Trophoblast cell (in vitro differentiated cells and primary cell): Measurements from ENCODE around the gene GYS1. TPM values are rescaled to one million over a fixed set of nuclear protein-coding genes. Genes with fewer than 3 reads are reported as not detected.
"Not testable (repeated sequence)": the region's sequence is repeated elsewhere in the genome, so short reads cannot be mapped to it uniquely, and the experiment has no call there.

Source experiments
- DNase-seq, 2 donors: peaks; one replicate each; pipeline ENCODE4 v3.0.0-alpha.2; 2016
- H2AFZ ChIP-seq: 2 replicates; pipeline ENCODE4 v1.6.1; 2013; ENCODE audit warnings: low read length, moderate library complexity, mild to moderate bottlenecking; ENCODE audit not compliant: insufficient read depth, poor library complexity
- H2AK5ac ChIP-seq: 2 replicates; pipeline ENCODE4 v1.6.1; 2013; ENCODE audit warnings: mild to moderate bottlenecking, low read length
- H2BK120ac ChIP-seq: 2 replicates; pipeline ENCODE4 v1.6.1; 2013; ENCODE audit warnings: low read length, mild to moderate bottlenecking, moderate library complexity; ENCODE audit not compliant: insufficient read depth, poor library complexity
- H2BK12ac ChIP-seq: 2 replicates; pipeline ENCODE4 v1.6.1; 2013; ENCODE audit warnings: mild to moderate bottlenecking, low read length, moderate library complexity
- H2BK5ac ChIP-seq: 2 replicates; pipeline ENCODE4 v1.6.1; 2013; ENCODE audit warnings: low read length, low read depth, moderate library complexity, mild to moderate bottlenecking; ENCODE audit not compliant: poor library complexity
- H3K14ac ChIP-seq: 2 replicates; pipeline ENCODE4 v1.6.1; 2013; ENCODE audit warnings: mild to moderate bottlenecking, low read length
- H3K18ac ChIP-seq: 2 replicates; pipeline ENCODE4 v1.6.1; 2013; ENCODE audit warnings: mild to moderate bottlenecking, low read length
- H3K23ac ChIP-seq: 2 replicates; pipeline ENCODE4 v1.6.1; 2013; ENCODE audit warnings: low read length
- H3K27ac ChIP-seq: 2 replicates; pipeline ENCODE4 v1.5.1; 2013; ENCODE audit warnings: low read depth, mild to moderate bottlenecking, inconsistent platforms, low read length, moderate library complexity
- H3K27me3 ChIP-seq: 2 replicates; pipeline ENCODE4 v1.6.1; 2013; ENCODE audit warnings: inconsistent platforms, mild to moderate bottlenecking, low read length, moderate library complexity; ENCODE audit not compliant: insufficient read depth
- H3K36me3 ChIP-seq, 2 experiments: 1 replicate in 1 of 2; 2 replicates in 1 of 2; pipeline ENCODE4 v1.6.1; 2013; ENCODE audit warnings: low read length in 2 of 2, mild to moderate bottlenecking in 2 of 2, moderate library complexity in 1 of 2; ENCODE audit not compliant: insufficient read depth in 2 of 2, control insufficient read depth in 1 of 2
- H3K4ac ChIP-seq: 2 replicates; pipeline ENCODE4 v1.6.1; 2013; ENCODE audit warnings: low read depth, mild to moderate bottlenecking, low read length, moderate library complexity
- H3K4me1 ChIP-seq, 2 experiments: 1 replicate in 1 of 2; 2 replicates in 1 of 2; pipeline ENCODE4 v1.6.1; 2013; ENCODE audit warnings: low read length in 2 of 2, mild to moderate bottlenecking in 2 of 2, moderate library complexity in 1 of 2; ENCODE audit not compliant: insufficient read depth in 2 of 2, control insufficient read depth in 1 of 2
- H3K4me2 ChIP-seq: 2 replicates; pipeline ENCODE4 v1.6.1; 2013; ENCODE audit warnings: inconsistent platforms, mild to moderate bottlenecking, low read length, moderate library complexity
- H3K4me3 ChIP-seq: 2 replicates; pipeline ENCODE4 v1.5.1; 2013; ENCODE audit warnings: mild to moderate bottlenecking, low read depth, low read length, inconsistent platforms
- H3K79me1 ChIP-seq: one replicate; pipeline ENCODE4 v1.6.1; 2013; ENCODE audit warnings: low read length
- H3K79me2 ChIP-seq: 2 replicates; pipeline ENCODE4 v1.6.1; 2013; ENCODE audit warnings: low read length, mild to moderate bottlenecking; ENCODE audit not compliant: control insufficient read depth, insufficient read depth, poor library complexity
- H3K9ac ChIP-seq: 2 replicates; pipeline ENCODE4 v1.6.1; 2013; ENCODE audit warnings: mild to moderate bottlenecking, low read length
- H3K9me3 ChIP-seq: 2 replicates; pipeline ENCODE4 v1.6.1; 2013; ENCODE audit warnings: low read depth, mild to moderate bottlenecking, control low read depth, inconsistent platforms, low read length; ENCODE audit not compliant: insufficient read depth
- H4K12ac ChIP-seq: 2 replicates; pipeline ENCODE4 v1.6.1; 2013; ENCODE audit warnings: low read depth, mild to moderate bottlenecking, low read length, moderate library complexity
- H4K8ac ChIP-seq: 2 replicates; pipeline ENCODE4 v1.6.1; 2013; ENCODE audit warnings: low read depth, mild to moderate bottlenecking, low read length, moderate library complexity
- H4K91ac ChIP-seq: one replicate; pipeline ENCODE4 v1.6.1; 2013; ENCODE audit warnings: low read depth, mild to moderate bottlenecking, low read length, moderate library complexity
- WGBS: extraction: QIAGEN DNeasy Blood & Tissue Kit; methylation state at CpG from one replicate; pipeline ENCODE4 v1.1.7; 2013; ENCODE audit warnings: missing lambda C conversion rate; ENCODE audit not compliant: insufficient read length, insufficient coverage; ENCODE audit errors: extremely low coverage; 5-methylcytosine and 5-hydroxymethylcytosine counted together
- polyA plus RNA-seq: library from polyadenylated mRNA; stranded (reverse); fragments of 200-250 nt; gene quantifications from 2 replicates; pipeline ENCODE4 v1.2.3, GENCODE V29; 2013

The GYS1 gene
- polyA plus RNA-seq: 64.3 and 68.6 TPM in 2 replicates

DNA sequence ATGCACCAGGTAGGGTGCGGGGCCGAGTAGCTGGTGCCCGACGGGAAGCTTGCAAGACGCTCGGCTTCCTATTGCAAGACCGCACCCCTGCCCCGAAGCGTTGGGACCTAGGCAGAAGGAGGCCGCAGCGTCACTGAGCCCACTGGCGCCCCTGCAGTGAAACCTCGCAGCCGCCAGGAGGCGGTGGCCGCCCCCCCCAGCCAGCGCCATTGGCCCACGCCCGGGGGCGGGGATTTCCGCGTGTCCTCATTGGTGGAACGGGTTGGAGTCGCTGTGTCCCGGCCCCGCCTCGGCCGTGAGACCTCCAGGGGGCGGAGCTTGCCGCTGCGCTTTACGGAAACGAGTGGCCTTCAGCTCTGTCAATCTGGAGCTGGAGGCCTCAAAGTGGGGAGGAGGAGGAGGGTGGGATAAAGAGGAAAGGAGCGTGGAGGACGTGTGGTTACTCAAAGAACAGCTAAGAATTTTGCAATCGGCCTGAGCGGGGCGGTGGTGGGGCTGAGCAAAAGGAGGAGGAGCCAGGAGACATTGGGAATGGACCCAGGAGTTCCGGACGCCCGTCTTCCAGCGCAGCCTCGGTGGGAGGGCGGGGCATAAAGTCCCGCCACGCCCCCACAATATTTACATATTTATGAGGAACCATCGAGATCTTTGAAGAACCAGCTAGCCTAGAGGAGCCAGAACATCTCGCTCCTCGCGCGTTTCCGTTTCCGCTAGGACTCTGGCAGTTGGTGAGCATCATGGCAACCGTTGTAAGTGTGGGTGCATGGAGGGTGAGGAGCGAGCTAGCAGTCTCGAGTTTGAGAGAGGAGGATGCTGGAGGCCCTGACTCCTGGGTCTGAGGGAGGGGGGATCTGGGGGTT, at the start of gene GYS1, which contains the start of gene RUVBL2:
Gene GYS1 (minus strand): TSS at position 135 of the 860 bp plus-strand sequence. CDS start 197 bp downstream, outside the sequence.
Gene RUVBL2 (plus strand): TSS at position 713 of the 860 bp plus-strand sequence. CDS start 25 bp downstream, at position 738.
- H3K4me1 ChIP-seq: peaks cover 21 to 28% of the 10 kb centered on the region in 2 experiments
- no peaks in the 10 kb centered on the region for H3K9me3 ChIP-seq
- DNase-seq: peak; percentile 100
- H3K4me3 ChIP-seq: peak within 1 kb of the TSS; percentile 91
- H2AFZ ChIP-seq: peak within 1 kb of the TSS; percentile 58
- H3K9ac ChIP-seq: peak within 1 kb of the TSS; percentile 91
- peaks cover 17% of the 10 kb centered on the region for H3K79me1 ChIP-seq
- H4K12ac ChIP-seq: peak within 1 kb of the TSS; percentile 68
- H3K27ac ChIP-seq: peak within 1 kb of the TSS; percentile 70
- peak within 1 kb of the TSS; percentile 80 for H3K14ac ChIP-seq
- no CpG with 5 or more reads among the region's 56 CpGs for WGBS
- peak within 1 kb of the TSS; percentile 69 for H2BK120ac ChIP-seq
- H3K79me2 ChIP-seq: peaks cover 18% of the 10 kb centered on the region
- H3K36me3 ChIP-seq: peaks cover 14 to 19% of the 10 kb centered on the region in 2 experiments
- H2AK5ac ChIP-seq: peak within 1 kb of the TSS; percentile 49
- no peaks in the 10 kb centered on the region for H3K27me3 ChIP-seq
- peak within 1 kb of the TSS; percentile 4 for H2BK12ac ChIP-seq
- H3K23ac ChIP-seq: peak within 1 kb of the TSS; percentile 50
- H3K4me2 ChIP-seq: peak within 1 kb of the TSS; percentile 86
- H3K4ac ChIP-seq: peak within 1 kb of the TSS; percentile 96
- peak within 1 kb of the TSS; percentile 87 for H4K8ac ChIP-seq
- H4K91ac ChIP-seq: peak within 1 kb of the TSS; percentile 80
- H2BK5ac ChIP-seq: peak within 1 kb of the TSS; percentile 73
- H3K18ac ChIP-seq: peak within 1 kb of the TSS; percentile 64

DNA sequence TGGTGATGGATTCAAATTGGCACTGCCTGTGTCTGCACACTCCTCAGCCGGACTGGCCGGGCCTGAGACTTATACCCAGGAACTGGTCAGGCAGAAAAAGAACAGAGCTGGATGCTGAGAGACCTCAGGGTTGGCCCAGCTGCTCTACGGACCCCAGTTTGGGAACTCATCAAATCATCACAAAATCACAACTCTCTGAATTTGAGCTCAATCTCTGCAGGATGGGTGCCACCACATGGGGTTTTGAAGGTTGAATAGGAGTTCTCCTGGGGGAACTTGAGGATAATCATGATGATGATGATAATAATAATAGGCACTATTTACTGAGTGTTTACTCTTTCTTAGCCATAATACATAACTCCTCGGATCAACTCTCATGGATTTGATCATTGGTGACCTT, 49.6 kb upstream of the GYS1 start:
- H4K8ac ChIP-seq, H3K79me1 ChIP-seq, H3K27ac ChIP-seq, H4K91ac ChIP-seq, H3K9me3 ChIP-seq, H3K23ac ChIP-seq, H3K9ac ChIP-seq, DNase-seq, H3K18ac ChIP-seq, H2AK5ac ChIP-seq, H3K14ac ChIP-seq, H3K4me1 ChIP-seq, H3K4me2 ChIP-seq, H2BK120ac ChIP-seq, H4K12ac ChIP-seq, H3K27me3 ChIP-seq, H2BK12ac ChIP-seq, H3K4me3 ChIP-seq, H2AFZ ChIP-seq, H3K4ac ChIP-seq, H2BK5ac ChIP-seq, H3K36me3 ChIP-seq, H3K79me2 ChIP-seq: not testable (repeated sequence)
- WGBS: no CpG with 5 or more reads among the region's 4 CpGs

DNA sequence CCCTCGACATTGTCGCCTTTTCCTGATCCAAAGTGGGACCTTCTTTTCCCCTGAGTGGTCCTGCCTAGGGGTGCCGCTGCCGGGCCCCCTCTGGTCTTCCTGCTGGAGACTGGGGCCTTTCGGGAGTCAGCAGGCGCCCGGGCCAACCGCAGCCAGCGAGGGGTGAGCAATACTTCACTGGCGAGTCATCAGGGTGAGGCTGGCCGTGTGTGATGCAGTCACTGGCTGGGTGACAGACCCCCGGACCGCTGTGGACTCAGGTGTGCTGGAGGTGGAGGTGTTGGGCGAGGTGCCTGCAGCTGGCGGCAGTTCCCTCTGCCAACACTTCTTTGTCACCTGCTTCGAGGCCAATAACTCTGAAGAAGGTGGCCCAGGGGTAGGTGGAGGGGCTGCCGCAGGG, 49.1 kb upstream of the GYS1 start:
- no peak overlapping the region for H3K9ac ChIP-seq
- H3K18ac ChIP-seq: no peak overlapping the region
- no peak overlapping the region for H3K4me2 ChIP-seq
- H2BK120ac ChIP-seq: no peak overlapping the region
- DNase-seq: no peak
- H3K79me2 ChIP-seq: no peaks in the 10 kb centered on the region
- H3K4ac ChIP-seq: no peak overlapping the region
- no peak overlapping the region for H3K23ac ChIP-seq
- no peak overlapping the region for H2BK12ac ChIP-seq
- no peak overlapping the region for H3K27ac ChIP-seq
- no peak overlapping the region for H4K8ac ChIP-seq
- H3K14ac ChIP-seq: no peak overlapping the region
- H3K4me3 ChIP-seq: no peak overlapping the region
- WGBS: no CpG with 5 or more reads among the region's 17 CpGs
- H4K91ac ChIP-seq: no peak overlapping the region
- no peak overlapping the region for H2AFZ ChIP-seq
- no peaks in the 10 kb centered on the region for H3K27me3 ChIP-seq
- H4K12ac ChIP-seq: no peak overlapping the region
- no peaks in the 10 kb centered on the region for H3K36me3 ChIP-seq
- H2AK5ac ChIP-seq: no peak overlapping the region
- H3K4me1 ChIP-seq: no peaks in the 10 kb centered on the region
- no peaks in the 10 kb centered on the region for H3K9me3 ChIP-seq
- H2BK5ac ChIP-seq: no peak overlapping the region
- H3K79me1 ChIP-seq: no peaks in the 10 kb centered on the region

DNA sequence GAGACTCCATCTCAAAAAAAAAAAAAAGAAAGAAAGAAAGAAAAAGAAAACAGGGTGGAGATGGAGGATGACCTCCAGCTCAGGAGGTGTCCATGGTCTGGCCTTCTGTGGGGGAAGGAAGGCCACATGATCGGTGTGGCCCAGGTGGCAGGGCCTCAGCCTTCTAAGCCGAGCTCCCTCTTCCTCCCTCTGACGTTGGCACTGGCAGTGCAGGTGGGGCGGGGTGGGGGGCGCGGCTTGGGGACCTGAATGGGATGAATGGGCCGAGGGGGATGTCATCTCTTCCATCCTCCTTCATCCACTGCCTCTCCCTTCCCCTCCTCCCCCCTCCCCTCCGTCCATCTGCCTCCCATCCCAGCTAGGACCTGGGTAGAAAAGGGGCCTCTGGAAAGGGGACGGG, 46.6 kb upstream of the GYS1 start:
- not testable (repeated sequence) for H2BK5ac ChIP-seq, H3K9ac ChIP-seq, H3K27ac ChIP-seq, H4K91ac ChIP-seq, H3K4me2 ChIP-seq, H3K4me3 ChIP-seq, DNase-seq, H3K4ac ChIP-seq, H4K8ac ChIP-seq, H2AK5ac ChIP-seq, H3K4me1 ChIP-seq, H3K79me1 ChIP-seq, H2BK12ac ChIP-seq, H3K14ac ChIP-seq, H2AFZ ChIP-seq, H3K79me2 ChIP-seq, H3K9me3 ChIP-seq, H2BK120ac ChIP-seq, H3K23ac ChIP-seq, H3K27me3 ChIP-seq, H4K12ac ChIP-seq, H3K18ac ChIP-seq, H3K36me3 ChIP-seq
- no CpG with 5 or more reads among the region's 9 CpGs for WGBS
